K562 (cell line): Measurements from ENCODE around the gene RAB24. TPM values are rescaled to one million over a fixed set of nuclear protein-coding genes. Genes with fewer than 3 reads are reported as not detected.

Experiments used
- CBFA2T2 ChIP-seq: fragments of 450-650 bp; conservative IDR thresholded peaks from 2 replicates; pipeline ENCODE4 v1.6.1; 2017; ENCODE audit warnings: mild to moderate bottlenecking
- CREB3 ChIP-seq: fragments of 450-650 bp; conservative IDR thresholded peaks from 2 replicates; pipeline ENCODE4 v1.6.1; 2016; ENCODE audit warnings: missing genetic modification characterization, low read depth, mild to moderate bottlenecking, missing compliant biosample characterization, moderate library complexity
- CTBP1 ChIP-seq: fragments of 450-650 bp; IDR thresholded peaks from 2 replicates; pipeline ENCODE4 v1.6.1; 2016; ENCODE audit warnings: borderline replicate concordance
- CTCFL ChIP-seq: IDR thresholded peaks from 2 replicates; pipeline ENCODE4 v1.6.1; 2011; ENCODE audit warnings: borderline replicate concordance, low read depth, mild to moderate bottlenecking, moderate library complexity, low read length; ENCODE audit not compliant: insufficient read depth, poor library complexity, severe bottlenecking
- EP300 ChIP-seq: IDR thresholded peaks from 2 replicates; pipeline ENCODE4 v1.6.1; 2012; ENCODE audit warnings: low read length, improper control_type of control experiment
- FUS ChIP-seq: fragments of 200-400 bp; formaldehyde crosslinking; optimal IDR thresholded peaks from 2 replicates; pipeline ENCODE3; 2017; ENCODE audit warnings: low read depth, low read length
- GABPA ChIP-seq: fragments of 200-800 bp; sonication (Bioruptor generic); conservative IDR thresholded peaks from 2 replicates; pipeline ENCODE4 v1.6.1; 2016; ENCODE audit warnings: low read depth, missing genetic modification characterization, missing compliant biosample characterization
- HLTF ChIP-seq: fragments of 450-650 bp; IDR thresholded peaks from 2 replicates; pipeline ENCODE4 v1.6.1; 2016
- JUNB ChIP-seq: fragments of 450-650 bp; formaldehyde crosslinking; conservative IDR thresholded peaks from 2 replicates; pipeline ENCODE4 v1.4.0; 2020; ENCODE audit warnings: mild to moderate bottlenecking
- KDM4B ChIP-seq, 2 experiments: fragments of 450-650 bp in 1 of 2; sonication (generic) in 1 of 2; IDR thresholded peaks; 2 replicates each; pipeline ENCODE4 v1.6.1; 2016 to 2017; ENCODE audit warnings: borderline replicate concordance in 2 of 2, antibody characterized with exemption in 1 of 2, low read depth in 1 of 2, mild to moderate bottlenecking in 1 of 2
- NBN ChIP-seq: fragments of 450-650 bp; IDR thresholded peaks from 2 replicates; pipeline ENCODE4 v1.6.1; 2016; ENCODE audit warnings: low read depth, mild to moderate bottlenecking
- NCOA6 ChIP-seq: fragments of 450-650 bp; IDR thresholded peaks from 2 replicates; pipeline ENCODE4 v1.6.1; 2017; ENCODE audit warnings: mild to moderate bottlenecking
- ZC3H11A ChIP-seq: IDR thresholded peaks from 2 replicates; pipeline ENCODE4 v1.6.1; 2012; ENCODE audit warnings: low read depth, low read length, improper control_type of control experiment
- ZFP1 ChIP-seq: fragments of 450-650 bp; formaldehyde crosslinking; IDR thresholded peaks from 2 replicates; pipeline ENCODE4 v1.4.0; 2020; ENCODE audit warnings: mild to moderate bottlenecking, mixed read lengths
- ZNF134 ChIP-seq: fragments of 250-450 bp; sonication (Bioruptor Pico); conservative IDR thresholded peaks from 2 replicates; pipeline ENCODE4 v1.4.0; 2020
- ZNF165 ChIP-seq: fragments of 250-450 bp; sonication (Bioruptor Pico); IDR thresholded peaks from 2 replicates; pipeline ENCODE4 v1.4.0; 2020; ENCODE audit warnings: borderline replicate concordance
- ZNF282 ChIP-seq: sonication (generic); formaldehyde crosslinking; IDR thresholded peaks from 2 replicates; pipeline ENCODE4 v1.8.1; 2023; ENCODE audit warnings: missing genetic modification reagents
- ZNF589 ChIP-seq: fragments of 200-800 bp; sonication (Bioruptor generic); IDR thresholded peaks from 2 replicates; pipeline ENCODE4 v1.6.1; 2016; ENCODE audit warnings: low read depth, missing genetic modification characterization, missing compliant biosample characterization
- polyA plus RNA-seq, 8 experiments: library from polyadenylated mRNA; depleted of rRNA in 4 of 8; stranded (reverse) in 5 of 8; unstranded in 3 of 8; fragments of >200 nt; fragmentation: Nextera tagmentation in 2 of 8; fragmentation: Illumina TruSeq in 1 of 8; extraction: Ambion mirVana in 2 of 8; extraction: Trizol in 1 of 8; gene quantifications; 2 replicates each; pipeline versions ENCODE4 v1.2.1 to v1.2.3, GENCODE V29; 2011 to 2014; ENCODE audit warnings: inconsistent platforms in 1 of 8, missing spikeins in 1 of 8
- total RNA-seq, 7 experiments: library from RNA; depleted of rRNA in 6 of 7; stranded (reverse); fragments of >200 nt in 6 of 7; fragmentation: Illumina TruSeq in 2 of 7; extraction: Trizol in 2 of 7; gene quantifications; 2 replicates each; pipeline versions ENCODE4 v1.2.1 to v1.2.3, GENCODE V29; 2011 to 2021; ENCODE audit warnings: low replicate concordance in 1 of 7
- TF ChIP-seq, protein P1 (sequence below), 2 experiments: IDR thresholded peaks in 1 of 2; conservative IDR thresholded peaks in 1 of 2; 2 replicates each; pipeline ENCODE4 v1.6.1; 2016; ENCODE audit warnings: low read depth in 2 of 2, mild to moderate bottlenecking in 1 of 2, missing compliant biosample characterization in 1 of 2, missing genetic modification characterization in 1 of 2, moderate library complexity in 1 of 2
- TF ChIP-seq, protein P2 (sequence below): IDR thresholded peaks from 2 replicates; pipeline ENCODE4 v1.6.1; 2016; ENCODE audit warnings: missing genetic modification characterization, missing compliant biosample characterization

The RAB24 gene
- total and polyA plus RNA-seq, 9 of the 15 experiments (the other 6 are each of a cell fraction or from before 2014, with no cell fraction given) = 13.9 to 107 (median 34.8) TPM

- TF ChIP-seq ZNF589 (CRISPR knock-in tag) (no peak), ZNF282 (CRISPR knock-in tag) (no peak), ZFP1 (CRISPR knock-in tag) (no peak), NBN (peak; percentile 88), CTBP1 (no peak; the same call in 1 of the 2 replicates), ZC3H11A (no peak), ZNF165 (0 out of 2 replicates have a peak, but pooled peaks have one; percentile 31), CTCFL (peak; percentile 2), FUS (no peak), CBFA2T2 (no peak), EP300 (peak; percentile 11; the same call in 1 of the 2 replicates), NCOA6 (no peak), HLTF (no peak; the same call in 1 of the 2 replicates), CREB3 (tag) (no peak), KDM4B (IDR thresholded peaks at IDR 0.05; ENCODE audit: borderline replicate concordance in 2 of 2, low read depth in 1 of 2) (peak in 1 of 2 experiments; percentile 86; a peak in 1 of 4 replicates), ZNF134 (CRISPR knock-in tag) (no peak), JUNB (no peak), GABPA (tag) (peak; percentile 100)
- TF ChIP-seq, protein P1, sequence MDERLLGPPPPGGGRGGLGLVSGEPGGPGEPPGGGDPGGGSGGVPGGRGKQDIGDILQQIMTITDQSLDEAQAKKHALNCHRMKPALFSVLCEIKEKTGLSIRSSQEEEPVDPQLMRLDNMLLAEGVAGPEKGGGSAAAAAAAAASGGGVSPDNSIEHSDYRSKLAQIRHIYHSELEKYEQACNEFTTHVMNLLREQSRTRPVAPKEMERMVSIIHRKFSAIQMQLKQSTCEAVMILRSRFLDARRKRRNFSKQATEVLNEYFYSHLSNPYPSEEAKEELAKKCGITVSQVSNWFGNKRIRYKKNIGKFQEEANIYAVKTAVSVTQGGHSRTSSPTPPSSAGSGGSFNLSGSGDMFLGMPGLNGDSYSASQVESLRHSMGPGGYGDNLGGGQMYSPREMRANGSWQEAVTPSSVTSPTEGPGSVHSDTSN (CRISPR knock-in tag; IDR thresholded peaks at IDR 0.05; ENCODE audit: low read depth) = peak; percentile 91
- TF ChIP-seq, protein P1 (tag; conservative IDR thresholded peaks at IDR 0.05; ENCODE audit: low read depth) = peak; percentile 99
- TF ChIP-seq, protein P2, sequence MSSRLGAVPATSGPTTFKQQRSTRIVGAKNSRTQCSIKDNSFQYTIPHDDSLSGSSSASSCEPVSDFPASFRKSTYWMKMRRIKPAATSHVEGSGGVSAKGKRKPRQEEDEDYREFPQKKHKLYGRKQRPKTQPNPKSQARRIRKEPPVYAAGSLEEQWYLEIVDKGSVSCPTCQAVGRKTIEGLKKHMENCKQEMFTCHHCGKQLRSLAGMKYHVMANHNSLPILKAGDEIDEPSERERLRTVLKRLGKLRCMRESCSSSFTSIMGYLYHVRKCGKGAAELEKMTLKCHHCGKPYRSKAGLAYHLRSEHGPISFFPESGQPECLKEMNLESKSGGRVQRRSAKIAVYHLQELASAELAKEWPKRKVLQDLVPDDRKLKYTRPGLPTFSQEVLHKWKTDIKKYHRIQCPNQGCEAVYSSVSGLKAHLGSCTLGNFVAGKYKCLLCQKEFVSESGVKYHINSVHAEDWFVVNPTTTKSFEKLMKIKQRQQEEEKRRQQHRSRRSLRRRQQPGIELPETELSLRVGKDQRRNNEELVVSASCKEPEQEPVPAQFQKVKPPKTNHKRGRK (tag) = no peak
Measured at GRCh38 chr5:177351392-177352329, 48.1 kb upstream of the RAB24 start, which contains the start of gene LMAN2 (continued).
